ENCODE results near the gene SLC12A1.
"Not testable (repeated sequence)": the region's sequence is repeated elsewhere in the genome, so short reads cannot be mapped to it uniquely, and the experiment has no call there.

The SLC12A1 gene

DNA sequence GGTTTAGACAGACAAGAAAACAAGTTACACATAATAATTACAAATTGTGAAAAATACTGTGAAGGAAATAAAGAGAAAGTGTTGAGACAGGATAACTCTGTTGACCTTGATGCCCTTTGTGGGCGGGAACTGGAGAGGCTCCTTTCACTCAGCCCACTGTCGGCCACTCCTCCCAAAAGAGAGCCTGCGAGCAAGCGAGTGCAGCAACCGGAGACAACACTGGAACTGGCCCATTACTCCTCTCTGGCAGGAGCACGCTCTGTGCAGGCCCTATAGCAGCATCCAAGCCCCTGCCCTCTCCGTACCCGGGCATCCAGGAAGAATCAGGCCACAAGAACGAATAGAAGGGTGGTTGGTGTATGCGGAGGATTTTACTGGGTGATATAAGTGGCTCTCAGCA is 108.9 kb downstream of the SLC12A1 start:
- no peak for DNase-seq

DNA sequence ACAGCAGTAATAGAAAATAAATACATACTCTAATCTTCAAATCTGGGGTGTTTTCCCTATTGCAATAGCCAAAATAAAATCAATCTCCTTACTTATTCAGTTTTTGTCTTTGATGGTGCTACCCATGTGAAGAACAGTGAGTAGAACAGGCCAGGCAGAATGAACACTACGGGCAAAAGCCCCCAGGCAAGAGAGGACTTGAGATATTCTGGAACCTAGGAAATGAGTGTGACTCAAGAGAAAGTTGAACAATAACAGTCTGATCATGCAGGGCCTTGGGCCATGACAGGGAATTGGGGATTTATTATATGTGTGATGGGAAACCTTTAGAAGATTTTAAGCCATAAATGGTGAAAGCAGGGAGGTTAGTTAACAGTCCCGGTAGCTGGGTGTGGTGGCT is 111.1 kb downstream of the SLC12A1 start:
- DNase-seq = no peak

DNA sequence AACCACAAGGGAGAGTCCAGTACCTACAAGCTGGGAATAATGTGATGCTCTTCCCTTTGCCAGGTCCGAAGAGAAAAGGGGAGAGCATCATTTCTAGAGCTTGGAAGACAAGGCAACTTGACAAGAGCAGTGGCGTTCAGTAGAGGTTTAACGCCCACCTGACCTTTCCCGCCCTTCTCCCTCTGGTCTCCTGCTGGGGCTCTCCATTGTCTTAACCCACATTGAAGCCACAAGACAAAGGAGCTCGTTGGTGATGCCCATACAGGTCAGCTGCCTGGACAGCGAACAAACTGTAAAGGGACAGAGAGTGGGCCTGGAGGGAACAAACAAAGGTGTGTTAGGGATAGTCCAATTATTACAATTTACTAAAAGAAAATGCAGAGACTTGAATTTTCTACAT is 112.0 kb downstream of the SLC12A1 start:
- DNase-seq = no peak

DNA sequence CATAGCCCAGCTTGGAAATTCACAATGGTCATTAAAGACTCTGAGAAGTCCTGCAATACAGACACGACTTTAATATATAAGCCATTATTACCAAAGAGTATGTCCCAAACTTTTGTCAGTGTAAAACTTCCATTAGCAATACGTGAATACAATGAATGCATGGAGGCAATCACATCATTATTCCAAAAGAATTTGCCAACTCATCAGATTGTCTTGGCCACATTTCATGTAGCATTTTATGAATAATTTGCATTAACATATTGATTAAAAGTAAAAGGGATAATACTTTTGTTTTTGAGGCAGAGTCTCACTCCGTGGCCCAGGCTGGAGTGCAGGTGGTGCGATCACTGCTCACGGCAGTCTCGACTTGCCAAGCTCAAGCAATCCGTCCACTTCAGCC is 117.2 kb downstream of the SLC12A1 start:
- no peak for DNase-seq

DNA sequence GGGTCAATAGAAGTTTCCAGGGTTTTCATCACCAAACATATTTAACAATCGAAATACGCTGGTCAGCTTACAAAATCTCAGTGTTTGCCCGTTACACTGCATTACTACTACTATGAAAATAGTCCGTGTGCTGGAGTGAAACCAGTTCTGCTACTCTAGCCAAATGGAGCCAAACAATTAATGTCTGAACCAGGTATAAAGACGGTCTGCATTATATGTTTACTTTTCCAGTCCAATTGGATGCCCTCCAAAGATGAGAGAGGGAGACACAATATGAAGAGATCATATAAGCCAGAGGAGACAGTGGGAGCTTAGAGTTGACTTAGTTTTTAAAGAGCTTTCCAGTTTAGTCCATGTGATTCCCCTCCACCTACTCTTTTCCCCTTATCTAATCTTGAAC is 118.8 kb downstream of the SLC12A1 start:
- peak; percentile 45 for DNase-seq

DNA sequence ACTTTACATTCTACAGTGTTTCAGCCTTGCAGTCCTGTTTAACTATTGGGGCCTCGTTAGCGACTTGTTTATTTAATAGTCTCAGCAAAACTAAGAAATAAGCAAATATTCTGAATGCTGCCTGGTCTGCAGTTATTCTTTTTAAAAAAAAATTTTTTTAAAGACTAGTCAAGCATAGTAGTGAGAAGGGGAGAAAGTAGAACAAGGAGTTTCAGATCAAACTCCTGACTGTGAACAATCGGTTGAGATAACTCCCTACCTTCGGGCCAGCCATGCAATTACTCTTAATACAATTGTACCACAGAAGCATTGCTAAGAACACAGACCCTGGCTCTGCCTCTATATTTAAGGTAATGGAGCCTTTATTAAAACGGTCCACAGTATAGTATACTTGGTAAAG is 119.3 kb downstream of the SLC12A1 start:
- DNase-seq = no peak

DNA sequence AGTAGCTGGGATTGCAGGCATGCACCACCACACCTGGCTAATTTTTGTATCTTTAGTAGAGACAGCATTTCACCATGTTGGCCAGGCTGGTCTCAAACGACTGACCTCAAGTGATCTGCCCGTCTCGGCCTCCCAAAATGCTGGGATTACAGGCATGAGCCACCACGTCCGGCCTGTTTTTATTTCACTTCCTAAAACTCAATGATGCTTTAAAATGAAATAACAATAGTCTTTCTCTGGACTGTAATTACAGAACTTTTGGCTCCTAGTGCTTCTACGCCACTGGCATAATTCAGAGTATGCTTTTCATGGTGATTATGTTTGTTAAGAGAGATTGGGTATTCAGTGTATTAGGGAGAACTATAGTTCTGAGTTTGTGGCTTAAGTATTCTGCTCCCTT is 120.1 kb downstream of the SLC12A1 start:
- DNase-seq = not testable (repeated sequence)

DNA sequence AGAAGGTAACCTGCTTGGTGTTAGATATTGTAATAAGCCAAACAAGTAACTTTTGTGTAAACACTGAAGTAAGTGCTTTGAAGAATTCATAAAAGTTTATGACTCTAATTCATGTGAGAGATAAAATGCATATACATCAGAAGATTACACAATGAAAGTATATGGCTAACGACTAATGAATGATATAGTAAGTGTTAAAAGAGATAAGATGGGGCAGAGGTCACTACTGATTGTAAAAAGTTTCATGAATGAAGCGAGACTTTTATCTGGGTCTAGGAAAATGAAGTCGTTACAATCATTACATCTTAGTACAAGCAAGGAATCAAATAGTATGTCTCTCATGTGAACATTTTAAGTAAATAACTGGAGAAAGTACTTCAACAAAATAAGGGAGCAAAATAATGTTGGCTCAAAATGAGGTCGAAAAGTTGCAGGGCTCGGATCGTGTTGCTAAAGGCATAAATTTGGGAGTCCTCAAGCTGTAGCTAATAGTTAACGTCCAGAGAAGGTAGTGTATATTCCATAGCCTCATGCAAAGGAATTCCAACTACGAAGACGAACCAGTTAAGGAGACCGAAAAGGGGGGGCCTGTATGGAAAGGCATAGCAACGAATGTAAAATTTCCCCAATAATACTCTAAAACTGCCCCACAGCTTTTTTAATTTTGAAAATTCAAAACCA is 124.1 kb downstream of the SLC12A1 start:
- no peak for DNase-seq

DNA sequence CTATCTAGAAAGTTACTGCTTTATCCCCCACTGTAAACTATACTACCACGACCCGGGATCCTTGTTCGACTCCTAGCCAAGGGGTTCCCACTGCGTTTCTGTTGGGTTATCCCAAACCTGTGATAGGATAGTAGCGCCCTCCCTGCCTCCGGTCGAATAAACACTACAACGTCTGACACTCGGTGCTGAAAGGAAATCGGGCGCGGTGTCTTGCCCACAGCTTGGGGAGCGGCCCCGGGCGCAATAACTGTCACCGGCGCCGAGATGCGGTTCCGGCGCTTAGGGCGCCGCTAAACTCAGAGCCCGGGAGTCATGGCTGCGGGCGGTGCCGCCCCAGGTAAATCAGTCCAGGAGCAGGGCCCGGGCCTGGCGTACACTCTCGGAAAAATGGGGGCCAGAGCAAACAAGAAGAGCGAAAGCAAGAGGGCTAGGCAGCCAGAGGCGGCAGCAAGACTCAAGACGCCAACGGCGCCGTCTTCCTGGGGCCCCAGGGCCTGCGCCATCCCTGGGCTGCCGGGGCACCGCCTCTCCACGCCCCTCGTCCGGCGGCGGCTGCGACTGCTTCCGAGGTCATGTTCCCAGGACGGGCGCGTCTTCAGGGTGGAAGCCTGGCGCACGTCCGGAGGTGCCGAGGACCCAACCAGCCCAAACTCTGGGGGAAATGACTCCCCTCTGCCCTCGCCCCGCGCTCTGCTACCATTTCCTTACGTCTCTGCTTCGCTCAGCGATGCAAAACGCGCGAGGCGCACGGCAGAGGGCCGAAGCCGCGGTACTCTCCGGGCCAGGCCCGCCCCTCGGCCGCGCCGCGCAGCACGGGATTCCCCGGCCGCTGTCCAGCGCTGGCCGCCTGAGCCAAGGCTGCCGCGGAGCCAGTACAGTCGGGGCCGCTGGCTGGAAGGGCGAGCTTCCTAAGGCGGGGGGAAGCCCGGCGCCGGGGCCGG is 125.0 kb downstream of the SLC12A1 start, which contains the start of gene DUT:
TSS of gene DUT (plus strand) at position 575 of the 941 bp plus-strand sequence. CDS start at position 662, 87 bp downstream.
- DNase-seq = peak; percentile 4

DNA sequence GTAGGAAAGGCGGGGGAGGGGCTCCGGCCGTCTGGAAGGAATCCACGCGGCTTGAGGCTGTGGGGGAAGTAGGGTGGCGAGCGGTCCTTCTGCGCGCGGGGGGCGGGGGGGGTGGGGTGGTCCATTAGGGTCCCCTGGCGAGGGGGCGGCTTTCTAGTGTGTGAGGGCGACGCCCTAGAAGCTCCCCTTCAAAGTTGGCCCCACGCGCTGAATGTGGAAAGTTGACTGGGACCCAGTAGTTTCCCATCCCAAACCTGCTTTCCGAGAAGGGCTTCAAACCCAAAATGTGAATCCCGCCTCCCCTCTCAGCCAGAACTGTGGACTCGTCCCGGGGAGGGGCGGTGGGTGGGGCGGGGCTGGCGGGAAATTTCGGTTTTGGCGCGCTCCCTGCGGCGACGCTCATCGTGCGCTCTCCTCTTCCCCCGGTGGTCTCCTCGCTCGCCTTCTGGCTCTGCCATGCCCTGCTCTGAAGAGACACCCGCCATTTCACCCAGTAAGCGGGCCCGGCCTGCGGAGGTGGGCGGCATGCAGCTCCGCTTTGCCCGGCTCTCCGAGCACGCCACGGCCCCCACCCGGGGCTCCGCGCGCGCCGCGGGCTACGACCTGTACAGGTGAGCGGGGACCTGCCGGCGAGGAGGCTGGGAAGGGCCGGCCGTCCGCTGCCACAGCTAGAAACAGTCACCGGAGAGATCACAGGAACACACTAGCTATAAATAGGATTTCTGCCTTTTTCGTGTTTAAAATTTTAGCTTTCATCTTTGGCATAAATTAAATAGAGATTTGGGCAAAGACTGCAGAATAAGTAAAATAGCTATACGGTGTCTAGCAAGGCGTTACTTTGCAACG is 125.9 kb downstream of the SLC12A1 start:
- peak; percentile 27 for DNase-seq

DNA sequence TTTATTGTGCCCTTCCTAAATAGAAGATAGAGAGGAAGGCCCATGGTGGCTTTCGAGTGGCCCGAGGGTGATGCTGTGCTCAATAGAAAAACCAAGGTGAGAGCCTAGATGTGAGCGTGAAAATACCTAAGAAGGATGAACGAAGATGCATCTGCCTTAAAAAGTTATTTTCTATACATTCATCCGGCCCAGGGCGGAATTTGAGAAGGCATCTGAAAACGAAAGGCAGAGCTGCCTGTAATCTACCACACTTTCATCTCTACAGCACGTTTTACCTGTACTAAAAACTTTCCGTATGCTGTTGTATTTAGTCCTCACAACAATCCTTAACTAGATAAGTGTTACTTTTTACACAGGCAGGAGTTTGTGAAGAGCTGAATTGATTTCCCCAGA is 126.5 kb downstream of the SLC12A1 start:
- no peak for DNase-seq

DNA sequence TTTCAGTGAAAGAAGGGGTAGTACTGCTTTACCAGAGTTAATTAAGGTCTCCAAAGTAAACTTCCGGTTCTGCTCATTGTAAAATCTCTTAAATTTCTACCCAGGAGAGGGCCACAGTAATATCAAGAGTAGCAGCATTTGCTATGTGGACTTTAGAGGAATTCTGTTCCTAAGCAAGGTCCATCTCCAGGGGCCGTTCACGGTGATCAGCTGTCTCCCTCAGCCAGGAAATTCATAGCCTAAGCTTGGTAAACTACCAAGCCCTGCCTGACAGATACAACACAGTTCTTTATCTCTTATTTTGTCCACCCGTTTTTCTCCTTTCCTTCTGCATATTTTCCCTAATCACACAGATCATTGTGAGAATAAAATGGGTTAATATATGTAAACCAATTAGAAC is 127.4 kb downstream of the SLC12A1 start:
- no peak for DNase-seq

DNA sequence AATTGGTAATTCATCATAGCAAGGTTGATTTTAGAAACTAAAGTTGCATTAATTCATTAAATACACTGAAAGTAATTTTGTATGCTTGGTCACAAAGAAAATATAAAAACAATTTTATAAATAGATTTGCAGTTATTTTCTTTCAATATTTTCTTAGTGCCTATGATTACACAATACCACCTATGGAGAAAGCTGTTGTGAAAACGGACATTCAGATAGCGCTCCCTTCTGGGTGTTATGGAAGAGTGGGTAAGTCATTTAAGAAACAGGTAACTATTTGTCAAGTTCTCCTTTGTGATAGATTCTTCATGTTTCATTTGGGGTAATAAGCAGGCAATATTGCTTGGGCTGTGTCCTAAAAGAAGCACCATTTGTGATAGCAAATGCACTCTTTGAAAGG is 128.2 kb downstream of the SLC12A1 start:
- DNase-seq = no peak

DNA sequence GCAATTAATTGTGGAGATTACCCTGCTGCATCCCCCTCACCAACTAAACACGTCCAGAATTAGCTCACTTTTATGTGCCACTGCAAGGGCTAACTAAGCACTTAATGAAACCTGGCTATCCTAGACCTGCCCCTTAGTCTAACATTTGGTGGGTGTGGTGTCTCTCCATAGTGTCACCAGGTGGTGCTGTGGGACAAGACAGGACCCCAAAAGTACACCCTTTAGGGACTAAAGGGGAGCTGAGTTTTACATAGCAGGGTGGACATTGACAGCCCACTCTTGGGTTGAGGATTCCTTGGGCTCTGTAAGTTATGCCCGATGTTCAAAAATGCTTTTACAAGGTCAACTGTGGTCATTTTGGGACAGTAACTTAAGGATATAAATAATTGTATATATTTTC is 130.8 kb downstream of the SLC12A1 start:
- no peak for DNase-seq

DNA sequence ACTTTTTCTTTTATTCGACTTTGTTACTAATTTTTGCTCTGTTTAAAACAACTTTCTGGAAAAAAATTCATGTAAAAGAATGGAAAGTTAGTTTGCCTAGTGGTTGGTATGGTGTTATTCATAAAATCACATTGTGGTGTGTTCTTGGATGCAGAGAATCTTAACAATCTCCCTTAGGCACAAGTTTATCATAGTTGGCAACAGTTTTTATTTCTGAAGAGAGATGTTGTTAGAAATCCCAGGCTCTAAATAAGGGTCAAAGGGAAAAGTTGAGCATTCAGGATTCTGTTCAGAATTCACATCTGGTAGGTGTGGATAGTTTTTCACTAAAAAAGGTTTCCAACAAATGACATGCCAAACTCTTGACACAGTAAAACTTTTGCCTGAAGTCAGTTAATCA is 131.5 kb downstream of the SLC12A1 start:
- DNase-seq = no peak

DNA sequence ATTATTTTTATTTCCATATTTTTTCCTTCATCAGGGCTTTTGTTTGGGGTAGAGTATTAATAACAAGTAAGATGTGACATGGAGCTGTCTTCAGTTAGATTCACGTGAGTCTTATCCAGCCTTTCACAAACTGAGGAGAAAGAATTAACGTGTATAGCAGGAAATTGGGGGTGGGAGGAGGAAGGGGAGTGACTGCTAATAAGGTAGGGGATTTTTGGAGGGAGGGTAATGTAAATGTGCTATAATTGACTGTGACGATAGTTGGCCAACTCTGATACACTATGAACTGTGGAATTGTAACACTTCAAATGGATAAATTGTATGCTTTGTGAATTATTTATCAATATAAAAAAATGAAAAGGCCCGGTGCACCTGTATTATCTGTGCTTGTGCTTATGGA is 134.0 kb downstream of the SLC12A1 start:
- DNase-seq = no peak

DNA sequence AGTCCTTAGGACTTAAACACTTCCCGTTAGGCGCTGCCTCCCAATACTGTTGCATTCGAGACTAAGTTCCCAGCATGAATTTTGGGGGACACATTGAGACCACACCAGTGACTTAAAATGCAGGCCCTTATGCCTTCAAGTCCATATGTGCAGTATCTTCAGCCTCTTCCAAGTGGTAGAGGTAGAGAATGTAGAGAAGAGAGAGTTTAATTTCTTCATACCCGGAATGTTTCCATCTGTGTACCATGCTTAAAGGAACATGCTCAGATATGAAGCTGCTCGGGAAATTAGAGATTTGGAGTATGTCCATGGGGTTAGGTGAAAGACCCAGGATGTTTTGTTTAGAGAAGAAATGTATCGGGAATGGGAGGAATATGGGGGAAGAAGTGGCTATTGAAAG is 137.8 kb downstream of the SLC12A1 start:
- DNase-seq = no peak

DNA sequence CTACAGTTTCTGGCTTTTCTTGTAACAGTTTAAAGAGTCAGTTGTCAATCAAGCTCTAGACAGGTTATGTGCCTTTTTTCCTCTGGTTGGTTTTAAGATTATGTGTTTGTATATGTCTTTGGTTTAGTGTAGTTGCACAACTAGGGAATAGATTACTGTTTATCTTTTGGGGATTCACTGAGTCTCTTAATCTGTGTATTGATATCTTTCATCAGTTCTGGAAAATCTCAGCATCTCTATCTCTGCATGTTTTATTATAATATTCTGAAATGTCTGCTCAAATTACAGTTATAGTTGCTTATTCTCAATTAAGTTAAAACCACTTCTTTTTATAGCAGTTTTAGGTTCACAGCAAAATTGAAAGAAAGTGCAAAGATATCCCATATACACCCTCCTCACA is 139.4 kb downstream of the SLC12A1 start:
- DNase-seq = no peak

DNA sequence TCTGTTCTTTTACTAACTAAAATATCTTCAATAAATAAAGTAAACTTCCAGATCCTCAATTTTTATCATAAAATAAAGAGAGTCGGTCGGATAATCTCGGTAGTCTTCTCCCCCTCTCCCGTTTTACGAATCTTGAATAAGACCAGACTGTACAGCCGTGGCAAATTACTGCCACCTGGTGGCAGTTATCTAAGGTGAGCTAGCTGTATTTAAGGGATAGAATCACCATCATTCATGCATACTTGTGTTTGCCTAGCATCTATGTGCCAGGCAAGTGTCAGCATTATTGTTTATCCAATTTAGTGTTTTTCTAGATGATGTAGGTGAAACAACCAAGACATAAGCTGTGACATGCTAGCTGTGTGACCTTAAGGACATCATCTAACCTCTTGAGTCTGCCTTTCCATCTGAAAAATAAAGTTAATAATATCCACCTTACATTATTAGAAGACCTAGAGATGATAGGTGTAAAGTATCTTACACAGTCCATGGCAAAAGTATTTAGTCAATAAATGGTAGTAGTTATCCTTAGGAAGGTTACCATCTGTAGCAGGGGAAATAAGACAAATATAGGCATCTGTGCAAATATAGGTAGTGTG is 146.5 kb downstream of the SLC12A1 start:
- peak; percentile 46 for DNase-seq

Data from NCI-H2029 (cell line).